GM21447 (cell line): Measurements from ENCODE around the gene OMA1.
"Not testable (repeated sequence)": the region's sequence is repeated elsewhere in the genome, so short reads cannot be mapped to it uniquely, and the experiment has no call there.

Experiments
- ATAC-seq: cut with Tn5 transposase; IDR thresholded peaks from one replicate; pipeline ENCODE4 v1.9.1; 2021; ENCODE audit not compliant: unreplicated experiment

Gene OMA1

GRCh38 chr1:58546520-58547308 is at the start of gene OMA1:
Gene OMA1 (minus strand): TSS chr1:58546726. CDS start chr1:58539294, 7,432 bp downstream.
- ATAC-seq = peak; percentile 95

- no peak for ATAC-seq
Measured at GRCh38 chr1:58594546-58594945, 48.0 kb upstream of the OMA1 start.

- ATAC-seq = no peak
Measured at GRCh38 chr1:58592522-58593134, 46.1 kb upstream of the OMA1 start.

GRCh38 chr1:58591806-58592205 is 45.3 kb upstream of the OMA1 start:
- ATAC-seq = no peak

- no peak for ATAC-seq
Measured at GRCh38 chr1:58590019-58590418, 43.5 kb upstream of the OMA1 start.

- ATAC-seq = no peak
Measured at GRCh38 chr1:58588396-58588795, 41.9 kb upstream of the OMA1 start.

- ATAC-seq = no peak
Measured at GRCh38 chr1:58587667-58588066, 41.1 kb upstream of the OMA1 start.

- no peak for ATAC-seq
Measured at GRCh38 chr1:58586271-58586670, 39.7 kb upstream of the OMA1 start.

- ATAC-seq = no peak
Measured at GRCh38 chr1:58585581-58586151, 39.1 kb upstream of the OMA1 start.

GRCh38 chr1:58585166-58585565 is 38.6 kb upstream of the OMA1 start:
- ATAC-seq = no peak

- ATAC-seq = peak; percentile 78
Measured at GRCh38 chr1:58584082-58584895, 37.8 kb upstream of the OMA1 start.

- no peak for ATAC-seq
Measured at GRCh38 chr1:58583496-58583895, 37.0 kb upstream of the OMA1 start.

- not testable (repeated sequence) for ATAC-seq
Measured at GRCh38 chr1:58582143-58582542, 35.6 kb upstream of the OMA1 start.

GRCh38 chr1:58581641-58582040 is 35.1 kb upstream of the OMA1 start:
- ATAC-seq = no peak

- no peak for ATAC-seq
Measured at GRCh38 chr1:58580186-58580585, 33.7 kb upstream of the OMA1 start.

- no peak for ATAC-seq
Measured at GRCh38 chr1:58577654-58578030, 31.1 kb upstream of the OMA1 start.

- ATAC-seq = no peak
Measured at GRCh38 chr1:58576727-58577653, 30.5 kb upstream of the OMA1 start, which contains the start of gene TACSTD2. Gene TACSTD2 (minus strand): TSS chr1:58577252. CDS start chr1:58577156, 96 bp downstream.

- ATAC-seq = no peak
Measured at GRCh38 chr1:58576325-58576726, 29.8 kb upstream of the OMA1 start.

GRCh38 chr1:58575551-58576324 is 29.2 kb upstream of the OMA1 start:
- no peak for ATAC-seq
